Body of pancreas (tissue), 4 donors: ENCODE data around the gene DMAP1.

Experiments
- POLR2A ChIP-seq, 3 donors: fragments of 450-650 bp; IDR thresholded peaks; one replicate each; pipeline ENCODE4 v1.6.1; 2016; ENCODE audit warnings: antibody characterized with exemption in 3 of 3, mild to moderate bottlenecking in 2 of 3
- TF ChIP-seq, protein P1 (sequence below), 7 experiments: fragments of 450-650 bp in 4 of 7; fragments of 200-600 bp in 3 of 7; sonication (generic) in 3 of 7; IDR thresholded peaks; one replicate each; pipeline ENCODE4 v1.5.1; 2016 to 2019; ENCODE audit warnings: antibody characterized with exemption in 7 of 7

DNA sequence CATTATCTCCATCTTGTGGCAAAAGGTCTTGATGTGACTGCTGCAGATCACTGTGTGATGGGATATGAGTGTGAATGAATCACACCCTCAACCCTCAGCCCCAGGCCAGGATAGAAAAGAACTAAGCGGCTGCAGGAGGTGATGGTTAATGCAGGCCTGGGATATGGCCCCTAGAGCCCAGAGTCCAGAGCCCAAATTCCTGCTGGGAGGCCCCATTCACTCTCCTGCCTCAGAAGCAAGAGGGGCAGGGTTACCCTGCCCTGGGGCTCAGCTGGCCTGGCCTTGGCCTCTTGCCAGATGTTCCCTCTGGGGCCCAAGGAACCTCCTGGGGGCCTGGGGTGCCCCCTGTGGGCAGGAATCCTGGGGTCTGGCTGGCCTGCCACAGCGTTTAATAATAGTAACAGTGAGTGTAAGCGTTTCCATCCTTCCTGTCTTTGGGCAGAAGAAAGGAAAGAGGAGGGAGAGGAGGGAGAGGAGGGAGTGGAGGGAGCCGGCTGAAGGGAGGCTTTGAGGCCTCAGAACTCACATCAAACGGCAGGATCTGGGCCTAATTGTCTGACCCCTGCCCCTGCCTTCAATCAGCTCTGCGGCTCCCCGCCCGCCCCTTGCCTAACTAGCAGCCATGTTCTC, 26.2 kb downstream of the DMAP1 start:
- TF ChIP-seq, protein P1, sequence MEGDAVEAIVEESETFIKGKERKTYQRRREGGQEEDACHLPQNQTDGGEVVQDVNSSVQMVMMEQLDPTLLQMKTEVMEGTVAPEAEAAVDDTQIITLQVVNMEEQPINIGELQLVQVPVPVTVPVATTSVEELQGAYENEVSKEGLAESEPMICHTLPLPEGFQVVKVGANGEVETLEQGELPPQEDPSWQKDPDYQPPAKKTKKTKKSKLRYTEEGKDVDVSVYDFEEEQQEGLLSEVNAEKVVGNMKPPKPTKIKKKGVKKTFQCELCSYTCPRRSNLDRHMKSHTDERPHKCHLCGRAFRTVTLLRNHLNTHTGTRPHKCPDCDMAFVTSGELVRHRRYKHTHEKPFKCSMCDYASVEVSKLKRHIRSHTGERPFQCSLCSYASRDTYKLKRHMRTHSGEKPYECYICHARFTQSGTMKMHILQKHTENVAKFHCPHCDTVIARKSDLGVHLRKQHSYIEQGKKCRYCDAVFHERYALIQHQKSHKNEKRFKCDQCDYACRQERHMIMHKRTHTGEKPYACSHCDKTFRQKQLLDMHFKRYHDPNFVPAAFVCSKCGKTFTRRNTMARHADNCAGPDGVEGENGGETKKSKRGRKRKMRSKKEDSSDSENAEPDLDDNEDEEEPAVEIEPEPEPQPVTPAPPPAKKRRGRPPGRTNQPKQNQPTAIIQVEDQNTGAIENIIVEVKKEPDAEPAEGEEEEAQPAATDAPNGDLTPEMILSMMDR (IDR thresholded peaks at IDR 0.05), result no peak
- TF ChIP-seq POLR2A (IDR thresholded peaks at IDR 0.05), result no peak
